Peyer's patch (tissue), 4 donors: ENCODE results near the gene CYP3A4.
"Not testable (repeated sequence)": the region's sequence is repeated elsewhere in the genome, so short reads cannot be mapped to it uniquely, and the experiment has no call there.

Experiments used
- POLR2A ChIP-seq, 2 donors: fragments of 450-650 bp; IDR thresholded peaks; one replicate each; pipeline ENCODE4 v1.5.1; 2017; ENCODE audit warnings: antibody characterized with exemption in 2 of 2, mild to moderate bottlenecking in 2 of 2, moderate library complexity in 2 of 2
- TF ChIP-seq, protein P1 (sequence below), 6 experiments: fragments of 450-650 bp in 4 of 6; fragments of 200-600 bp in 2 of 6; sonication (generic) in 1 of 6; IDR thresholded peaks; one replicate each; pipeline ENCODE4 v1.5.1; 2017 to 2019; ENCODE audit warnings: antibody characterized with exemption in 6 of 6, mild to moderate bottlenecking in 3 of 6, moderate library complexity in 1 of 6

DNA sequence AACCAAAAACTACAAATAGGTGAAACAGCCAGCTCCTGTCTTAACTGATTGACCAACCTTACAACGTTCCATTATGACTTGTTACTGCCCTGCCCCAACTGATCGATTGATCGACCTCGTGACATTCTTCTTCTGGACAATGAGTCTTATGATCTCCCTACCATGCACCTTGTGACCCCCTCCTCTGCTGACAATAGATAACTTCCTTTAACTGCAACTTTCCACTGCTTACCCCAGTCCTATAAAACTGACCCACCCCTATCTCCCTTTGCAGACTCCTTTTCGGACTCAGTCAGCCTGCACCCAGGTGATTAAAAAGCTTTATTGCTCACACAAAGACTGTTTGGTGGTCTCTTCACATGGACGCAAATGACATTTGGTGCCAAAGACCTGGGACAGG is 60.8 kb downstream of the CYP3A4 start:
- TF ChIP-seq, protein P1, sequence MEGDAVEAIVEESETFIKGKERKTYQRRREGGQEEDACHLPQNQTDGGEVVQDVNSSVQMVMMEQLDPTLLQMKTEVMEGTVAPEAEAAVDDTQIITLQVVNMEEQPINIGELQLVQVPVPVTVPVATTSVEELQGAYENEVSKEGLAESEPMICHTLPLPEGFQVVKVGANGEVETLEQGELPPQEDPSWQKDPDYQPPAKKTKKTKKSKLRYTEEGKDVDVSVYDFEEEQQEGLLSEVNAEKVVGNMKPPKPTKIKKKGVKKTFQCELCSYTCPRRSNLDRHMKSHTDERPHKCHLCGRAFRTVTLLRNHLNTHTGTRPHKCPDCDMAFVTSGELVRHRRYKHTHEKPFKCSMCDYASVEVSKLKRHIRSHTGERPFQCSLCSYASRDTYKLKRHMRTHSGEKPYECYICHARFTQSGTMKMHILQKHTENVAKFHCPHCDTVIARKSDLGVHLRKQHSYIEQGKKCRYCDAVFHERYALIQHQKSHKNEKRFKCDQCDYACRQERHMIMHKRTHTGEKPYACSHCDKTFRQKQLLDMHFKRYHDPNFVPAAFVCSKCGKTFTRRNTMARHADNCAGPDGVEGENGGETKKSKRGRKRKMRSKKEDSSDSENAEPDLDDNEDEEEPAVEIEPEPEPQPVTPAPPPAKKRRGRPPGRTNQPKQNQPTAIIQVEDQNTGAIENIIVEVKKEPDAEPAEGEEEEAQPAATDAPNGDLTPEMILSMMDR (IDR thresholded peaks at IDR 0.05), result not testable (repeated sequence)
- TF ChIP-seq POLR2A (IDR thresholded peaks at IDR 0.05), result not testable (repeated sequence)
